Measurements from ENCODE around the gene STK25. TPM values are rescaled to one million over a fixed set of nuclear protein-coding genes. Genes with fewer than 3 reads are reported as not detected.

STK25 gene
- total RNA-seq, 1 experiment from 2014 or later = 171 TPM

- Histone ChIP-seq H3K36me3 (ENCODE audit: insufficient read depth, low read length, poor library complexity, severe bottlenecking) (no peaks in the 10 kb centered on the region), H3K27me3 (replicated peaks; ENCODE audit: insufficient read depth, low read depth, low read length, poor library complexity) (no peaks in the 10 kb centered on the region), H3K4me1 (ENCODE audit: insufficient read depth, low read length, poor library complexity, severe bottlenecking) (no peaks in the 10 kb centered on the region), H3K27ac (ENCODE audit: low read depth, low read length, poor library complexity, severe bottlenecking) (no peak overlapping the region), H3K9me3 (ENCODE audit: low read depth, low read length, poor library complexity, severe bottlenecking) (no peaks in the 10 kb centered on the region), H3K4me3 (ENCODE audit: low read depth, low read length, poor library complexity, severe bottlenecking) (no peak overlapping the region)
- no TSS peak for BruUV-seq (replicated peaks)
- intact Hi-C loops (cut with micrococcal nuclease; ENCODE audit: unreplicated experiment) = no loop called here
- ChIA-PET CTCF (no interaction called here), POLR2A (ENCODE audit: low non-redundant PET) (no interaction called here)
- TF ChIP-seq, protein P1, sequence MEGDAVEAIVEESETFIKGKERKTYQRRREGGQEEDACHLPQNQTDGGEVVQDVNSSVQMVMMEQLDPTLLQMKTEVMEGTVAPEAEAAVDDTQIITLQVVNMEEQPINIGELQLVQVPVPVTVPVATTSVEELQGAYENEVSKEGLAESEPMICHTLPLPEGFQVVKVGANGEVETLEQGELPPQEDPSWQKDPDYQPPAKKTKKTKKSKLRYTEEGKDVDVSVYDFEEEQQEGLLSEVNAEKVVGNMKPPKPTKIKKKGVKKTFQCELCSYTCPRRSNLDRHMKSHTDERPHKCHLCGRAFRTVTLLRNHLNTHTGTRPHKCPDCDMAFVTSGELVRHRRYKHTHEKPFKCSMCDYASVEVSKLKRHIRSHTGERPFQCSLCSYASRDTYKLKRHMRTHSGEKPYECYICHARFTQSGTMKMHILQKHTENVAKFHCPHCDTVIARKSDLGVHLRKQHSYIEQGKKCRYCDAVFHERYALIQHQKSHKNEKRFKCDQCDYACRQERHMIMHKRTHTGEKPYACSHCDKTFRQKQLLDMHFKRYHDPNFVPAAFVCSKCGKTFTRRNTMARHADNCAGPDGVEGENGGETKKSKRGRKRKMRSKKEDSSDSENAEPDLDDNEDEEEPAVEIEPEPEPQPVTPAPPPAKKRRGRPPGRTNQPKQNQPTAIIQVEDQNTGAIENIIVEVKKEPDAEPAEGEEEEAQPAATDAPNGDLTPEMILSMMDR (conservative IDR thresholded peaks at IDR 0.05; ENCODE audit: low read depth, low read length) = no peak
- TF ChIP-seq EZH2 (IDR thresholded peaks at IDR 0.05; ENCODE audit: borderline replicate concordance, low read depth, low read length, poor library complexity, severe bottlenecking) = no peak
- no peak for DNase-seq (ENCODE audit: low spot score)
Measured at GRCh38 chr2:241461693-241462677, 46.4 kb downstream of the STK25 start.

GRCh38 chr2:241460631-241461030 lies 47.8 kb downstream of the STK25 start:
- Histone ChIP-seq H3K9me3 (ENCODE audit: low read depth, low read length, poor library complexity, severe bottlenecking) (no peaks in the 10 kb centered on the region), H3K4me1 (ENCODE audit: insufficient read depth, low read length, poor library complexity, severe bottlenecking) (no peaks in the 10 kb centered on the region), H3K27ac (ENCODE audit: low read depth, low read length, poor library complexity, severe bottlenecking) (no peak overlapping the region), H3K27me3 (replicated peaks; ENCODE audit: insufficient read depth, low read depth, low read length, poor library complexity) (no peaks in the 10 kb centered on the region), H3K36me3 (ENCODE audit: insufficient read depth, low read length, poor library complexity, severe bottlenecking) (no peaks in the 10 kb centered on the region), H3K4me3 (ENCODE audit: low read depth, low read length, poor library complexity, severe bottlenecking) (no peak overlapping the region)
- intact Hi-C loops (cut with micrococcal nuclease; ENCODE audit: unreplicated experiment) = no loop called here
- ChIA-PET POLR2A (ENCODE audit: low non-redundant PET) (no interaction called here), CTCF (no interaction called here)
- TF ChIP-seq, protein P1 (conservative IDR thresholded peaks at IDR 0.05; ENCODE audit: low read depth, low read length) = no peak
- TF ChIP-seq EZH2 (IDR thresholded peaks at IDR 0.05; ENCODE audit: borderline replicate concordance, low read depth, low read length, poor library complexity, severe bottlenecking) = no peak
- no TSS peak for BruUV-seq (replicated peaks)
- no peak for DNase-seq (ENCODE audit: low spot score)

GRCh38 chr2:241459520-241459919 lies 48.9 kb downstream of the STK25 start:
- Histone ChIP-seq H3K4me3 (ENCODE audit: low read depth, low read length, poor library complexity, severe bottlenecking) (no peak overlapping the region), H3K27me3 (replicated peaks; ENCODE audit: insufficient read depth, low read depth, low read length, poor library complexity) (no peaks in the 10 kb centered on the region), H3K27ac (ENCODE audit: low read depth, low read length, poor library complexity, severe bottlenecking) (no peak overlapping the region), H3K4me1 (ENCODE audit: insufficient read depth, low read length, poor library complexity, severe bottlenecking) (no peaks in the 10 kb centered on the region), H3K9me3 (ENCODE audit: low read depth, low read length, poor library complexity, severe bottlenecking) (no peaks in the 10 kb centered on the region), H3K36me3 (ENCODE audit: insufficient read depth, low read length, poor library complexity, severe bottlenecking) (no peaks in the 10 kb centered on the region)
- CTCF ChIA-PET = no interaction called here
- no peak for DNase-seq (ENCODE audit: low spot score)
- no TSS peak for BruUV-seq (replicated peaks)
- TF ChIP-seq, protein P1 (conservative IDR thresholded peaks at IDR 0.05; ENCODE audit: low read depth, low read length) = no peak
- no peak for TF ChIP-seq EZH2 (IDR thresholded peaks at IDR 0.05; ENCODE audit: borderline replicate concordance, low read depth, low read length, poor library complexity, severe bottlenecking)
- POLR2A ChIA-PET (ENCODE audit: low non-redundant PET) = no interaction called here
- intact Hi-C loops (cut with micrococcal nuclease; ENCODE audit: unreplicated experiment) = no loop called here

Measured in A673 (cell line).